COLO829 (cell line): ENCODE measurements around the gene TMCC1.
"Not testable (repeated sequence)": the region's sequence is repeated elsewhere in the genome, so short reads cannot be mapped to it uniquely, and the experiment has no call there.

Experiments used
- DNase-seq: peaks from one replicate; pipeline ENCODE4 v3.0.0; 2012; ENCODE audit warnings: low spot score

TMCC1 gene

GRCh38 chr3:129769616-129770015 is 123.9 kb downstream of the TMCC1 start:
- no peak for DNase-seq

DNA sequence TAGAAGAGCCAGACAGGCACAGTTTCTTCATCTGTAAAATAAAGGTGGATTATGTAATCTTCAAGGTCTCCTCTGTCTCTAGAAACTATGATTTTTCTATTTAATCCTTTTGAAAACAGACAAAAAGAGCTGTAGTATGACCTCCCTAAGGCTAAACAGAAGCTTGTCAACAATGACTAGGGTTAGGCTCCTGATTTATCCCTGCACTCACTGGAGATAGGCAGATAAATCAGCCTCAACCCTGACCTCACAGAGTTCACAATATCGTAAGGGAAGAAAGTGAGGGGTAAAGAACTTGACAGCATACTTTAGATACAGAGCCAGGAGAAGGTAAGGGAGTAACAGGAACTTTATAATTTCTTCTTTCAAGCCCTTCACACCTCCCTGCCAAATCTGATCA is 124.8 kb downstream of the TMCC1 start:
- DNase-seq = no peak

DNA sequence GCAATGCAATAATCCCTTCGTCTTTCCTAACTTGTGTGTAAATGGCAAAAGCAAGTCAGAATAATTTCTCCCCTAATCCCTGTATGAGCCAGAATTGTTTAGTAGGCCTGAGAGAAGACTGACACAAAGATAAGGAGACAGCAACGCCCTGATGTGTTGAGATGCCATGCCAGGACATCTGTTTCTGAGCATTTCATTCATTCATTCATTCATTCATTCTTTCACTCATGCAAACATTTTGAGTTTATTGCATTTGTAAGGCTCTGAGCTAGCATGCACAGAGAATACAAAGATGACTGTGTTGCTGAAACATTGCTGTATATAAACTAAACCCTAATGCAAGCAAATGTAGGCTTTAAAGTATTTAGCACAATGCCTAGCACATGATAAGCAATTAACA is 127.4 kb downstream of the TMCC1 start:
- no peak for DNase-seq

DNA sequence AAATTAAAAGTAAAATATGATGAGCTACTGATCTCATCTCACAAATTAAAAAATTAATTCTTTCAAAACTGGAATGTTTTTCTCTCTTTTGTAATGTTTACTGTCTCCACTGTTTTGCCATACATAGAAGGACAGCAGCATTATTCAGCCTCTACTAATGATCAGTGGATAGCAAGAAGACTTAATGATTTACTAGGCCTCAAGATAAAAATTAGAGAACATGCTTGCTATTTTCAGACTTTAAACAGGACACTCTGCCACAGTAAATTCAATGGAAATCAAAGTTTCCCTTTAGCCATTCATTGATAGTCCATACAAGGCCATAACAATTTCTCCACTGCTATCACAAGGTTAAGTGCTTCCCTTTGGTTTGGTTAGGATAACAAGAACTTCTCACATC is 129.4 kb downstream of the TMCC1 start:
- no peak for DNase-seq

- no peak for DNase-seq
Measured at GRCh38 chr3:129758785-129759320, 134.7 kb downstream of the TMCC1 start.

GRCh38 chr3:129758306-129758705 is 135.2 kb downstream of the TMCC1 start:
- DNase-seq = no peak

GRCh38 chr3:129756871-129757270 is 136.6 kb downstream of the TMCC1 start:
- DNase-seq = no peak

DNA sequence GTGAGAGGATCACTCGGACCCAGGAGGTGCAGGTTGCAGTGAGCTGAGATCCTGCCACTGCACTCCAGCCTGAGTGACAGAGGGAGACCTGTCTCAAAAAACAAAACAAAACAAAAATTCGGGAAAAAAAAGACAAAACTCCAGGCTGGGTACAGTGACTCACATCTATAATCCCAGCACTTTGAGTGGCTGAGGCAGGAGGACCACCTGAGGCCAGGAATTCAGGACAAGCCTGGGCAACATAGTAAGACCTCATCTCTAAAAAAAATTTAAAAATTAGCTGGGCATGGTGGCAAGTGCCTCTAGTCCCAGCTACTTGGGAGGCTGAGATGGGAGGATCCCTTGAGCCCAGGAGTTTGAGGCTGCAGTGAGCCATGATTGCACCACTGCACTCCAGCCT is 142.4 kb downstream of the TMCC1 start:
- DNase-seq = not testable (repeated sequence)

GRCh38 chr3:129749692-129750091 is 143.8 kb downstream of the TMCC1 start:
- no peak for DNase-seq

GRCh38 chr3:129747992-129748391 is 145.5 kb downstream of the TMCC1 start:
- DNase-seq = no peak

DNA sequence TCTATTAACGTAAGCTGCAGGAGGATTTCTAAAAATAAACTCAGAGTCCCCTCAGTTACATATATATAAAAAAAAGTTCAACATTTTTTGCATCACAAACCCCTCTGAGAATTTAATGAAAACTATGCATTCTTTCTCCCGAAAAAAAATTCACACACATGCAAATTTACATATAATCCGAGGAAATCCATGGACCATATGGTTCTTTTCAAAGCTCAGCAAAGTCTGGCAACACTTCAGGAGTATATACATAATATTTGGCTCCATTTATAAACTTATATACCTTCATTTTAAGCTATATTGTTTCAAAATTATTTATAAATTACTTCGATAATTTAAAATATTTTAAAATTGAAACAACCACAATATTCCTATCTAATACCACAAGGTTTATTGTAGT is 146.4 kb downstream of the TMCC1 start:
- DNase-seq = no peak

GRCh38 chr3:129746629-129747028 is 146.9 kb downstream of the TMCC1 start:
- no peak for DNase-seq

GRCh38 chr3:129745253-129745652 is 148.3 kb downstream of the TMCC1 start:
- no peak for DNase-seq

GRCh38 chr3:129741794-129742193 is 151.7 kb downstream of the TMCC1 start:
- DNase-seq = no peak

- DNase-seq = no peak
Measured at GRCh38 chr3:129740090-129740489, 153.4 kb downstream of the TMCC1 start.

DNA sequence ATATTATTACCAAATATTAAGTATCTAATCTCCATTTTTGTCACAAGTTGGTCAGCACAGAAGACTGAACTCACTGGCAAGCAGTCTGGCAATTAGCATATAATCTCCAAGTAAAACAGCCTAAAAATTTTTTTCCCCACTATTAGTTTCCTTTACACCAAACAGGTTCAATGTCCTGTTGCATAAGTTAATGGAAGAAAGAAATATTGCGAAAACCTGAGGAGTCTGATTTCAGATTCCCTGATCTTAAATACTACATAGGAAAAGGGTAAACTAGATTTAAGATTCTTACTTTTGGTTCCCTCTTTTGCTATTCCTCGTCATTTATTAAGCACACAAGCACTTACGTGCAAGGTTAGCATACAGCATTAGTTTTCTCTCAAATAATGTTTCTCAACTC is 153.9 kb downstream of the TMCC1 start:
- DNase-seq = no peak

DNA sequence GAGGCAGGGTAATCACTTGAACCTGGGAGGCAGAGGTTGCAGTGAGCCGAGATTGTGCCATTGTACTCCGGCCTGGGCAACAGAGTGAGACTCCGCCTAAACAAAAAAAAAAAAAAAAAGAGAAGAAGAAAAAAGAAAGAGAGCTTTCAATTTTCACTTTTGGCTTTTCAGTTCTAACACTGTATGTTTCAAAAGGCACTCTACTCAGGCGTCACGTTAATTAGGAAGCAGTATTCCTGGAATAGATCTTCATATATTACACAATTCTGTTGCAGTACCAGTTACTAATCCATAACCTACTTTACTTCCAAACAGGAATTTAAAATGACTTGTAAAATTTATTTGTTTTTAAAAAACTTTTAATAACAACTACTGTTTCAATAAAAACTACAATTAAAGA is 155.3 kb downstream of the TMCC1 start:
- DNase-seq = no peak

DNA sequence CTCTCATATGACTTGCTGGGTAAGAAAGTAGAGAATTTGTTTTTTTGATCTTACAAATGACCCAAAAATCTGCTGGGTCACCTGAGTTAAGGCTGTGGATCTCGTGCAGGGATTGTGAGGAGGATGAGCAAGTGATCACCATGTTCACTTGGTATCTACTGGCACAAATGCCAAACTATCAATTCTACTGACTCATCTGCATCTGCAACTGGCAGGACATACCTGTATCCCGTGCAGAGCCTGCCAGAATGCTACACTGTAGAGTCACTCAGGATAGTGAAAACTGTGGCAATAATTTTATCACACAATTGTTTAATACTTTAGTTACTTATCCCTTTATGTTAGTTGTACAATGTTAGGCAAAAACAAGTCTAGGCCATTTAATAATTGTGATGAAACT is 157.4 kb downstream of the TMCC1 start:
- no peak for DNase-seq

DNA sequence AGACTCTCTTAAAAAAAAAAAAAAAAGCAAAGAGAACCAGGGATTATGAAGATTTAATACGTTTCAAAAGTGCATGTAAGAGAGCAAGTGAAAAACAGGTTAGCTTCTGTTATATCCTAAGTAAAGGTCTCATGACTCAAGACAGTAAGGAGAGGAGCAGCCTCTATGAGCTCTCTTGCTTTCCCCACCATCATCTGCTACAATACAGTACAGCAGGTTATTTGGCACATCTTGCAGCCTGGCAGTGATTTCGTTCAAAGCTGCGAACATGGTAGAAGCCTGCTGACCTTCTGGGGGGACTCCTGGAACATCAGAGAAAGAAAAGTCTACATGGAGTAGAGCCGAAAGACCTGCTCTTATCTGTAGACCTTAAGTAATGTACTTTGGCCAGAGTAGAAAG is 157.9 kb downstream of the TMCC1 start:
- DNase-seq = no peak

DNA sequence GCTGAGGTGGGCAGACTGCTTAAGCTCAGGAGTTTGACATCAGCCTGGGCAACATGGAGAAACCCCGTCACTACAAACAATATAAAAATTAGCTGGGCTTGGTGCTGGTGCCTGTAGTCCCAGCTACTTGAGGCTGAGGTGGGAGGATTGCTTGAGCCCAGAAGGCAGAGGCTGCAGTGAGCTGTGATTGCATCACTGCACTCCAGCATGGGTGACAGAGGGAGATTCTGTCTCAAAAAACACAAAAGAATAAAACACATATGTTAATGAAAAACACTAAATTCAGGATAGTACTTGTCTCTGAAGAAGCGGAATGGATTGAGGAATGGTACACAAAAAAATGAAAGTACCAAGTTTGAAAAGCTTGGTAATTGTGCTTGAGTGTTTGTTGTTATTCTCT is 159.1 kb downstream of the TMCC1 start:
- DNase-seq = no peak

DNA sequence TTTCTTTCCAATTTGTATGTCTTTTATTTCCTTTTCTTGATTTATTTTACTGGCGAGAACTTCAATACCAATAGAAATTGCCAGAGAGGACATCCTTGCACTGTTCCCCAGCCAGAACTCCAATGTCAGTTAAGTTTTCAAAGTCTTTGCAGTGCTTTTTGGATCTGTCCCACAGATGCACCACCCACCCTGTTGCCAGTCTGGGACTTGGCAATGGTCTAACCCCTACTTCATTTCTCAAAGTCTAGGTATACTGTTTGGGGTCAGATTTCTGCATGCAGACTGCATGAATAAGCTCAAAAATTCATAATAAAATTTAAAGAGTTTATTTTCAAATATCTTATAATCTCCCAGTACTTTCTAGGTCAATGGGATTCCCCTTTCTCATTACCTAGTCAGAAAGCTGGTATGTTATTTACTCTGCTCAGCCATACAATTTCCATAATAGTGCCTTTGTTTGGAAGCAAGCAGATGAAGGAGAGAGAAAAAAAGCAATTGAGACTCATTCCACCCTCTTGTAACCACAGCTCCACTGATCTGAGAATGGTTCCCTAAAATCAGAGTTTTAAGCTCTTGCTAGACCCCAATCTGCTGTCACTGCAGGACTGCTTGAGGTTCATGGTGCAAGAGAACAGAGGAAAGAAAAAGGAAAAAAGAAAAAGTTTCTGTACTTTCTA is 161.2 kb downstream of the TMCC1 start:
- peak; percentile 90 for DNase-seq

DNA sequence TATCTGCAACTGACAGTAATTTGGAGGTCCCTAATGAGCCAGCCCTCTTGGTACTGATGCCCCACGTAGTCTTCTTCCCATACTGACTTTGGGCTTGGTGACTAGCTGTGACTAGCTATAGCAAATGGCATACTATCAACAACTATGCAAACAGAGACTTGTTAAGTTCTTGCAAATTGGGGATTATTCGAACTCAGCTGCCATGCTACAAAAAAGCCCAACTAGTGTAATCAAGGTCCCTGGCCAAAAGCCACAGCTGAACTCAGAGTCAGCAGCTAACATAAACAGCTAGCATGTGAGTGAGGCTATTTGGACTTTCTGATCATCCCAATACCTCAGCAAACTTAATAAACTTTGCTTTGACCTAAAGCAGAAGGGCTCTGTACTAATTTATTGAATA is 165.8 kb downstream of the TMCC1 start:
- no peak for DNase-seq

GRCh38 chr3:129723558-129724324 is 169.8 kb downstream of the TMCC1 start:
- no peak for DNase-seq

- DNase-seq = no peak
Measured at GRCh38 chr3:129722527-129722926, 171.0 kb downstream of the TMCC1 start.
